Duodenal mucosa (tissue), 2 donors: ENCODE data around the gene ZXDC.

Source experiments
- H3K27ac ChIP-seq: one replicate; pipeline ENCODE4 v1.7.0; 2013; ENCODE audit warnings: low read depth, low read length
- H3K27me3 ChIP-seq, 2 donors: one replicate each; pipeline ENCODE4 v1.7.0; 2013; ENCODE audit warnings: low read length in 2 of 2, control low read depth in 1 of 2; ENCODE audit not compliant: insufficient read depth in 2 of 2, control insufficient read depth in 1 of 2
- H3K36me3 ChIP-seq, 2 donors: one replicate each; pipeline ENCODE4 v1.7.0; 2013; ENCODE audit warnings: low read length in 2 of 2, control low read depth in 1 of 2; ENCODE audit not compliant: insufficient read depth in 2 of 2, control insufficient read depth in 1 of 2
- H3K4me1 ChIP-seq, 2 donors: one replicate each; pipeline ENCODE4 v1.7.0; 2013; ENCODE audit warnings: low read length in 2 of 2, control low read depth in 1 of 2; ENCODE audit not compliant: insufficient read depth in 2 of 2, control insufficient read depth in 1 of 2
- H3K4me3 ChIP-seq, 2 donors: one replicate each; pipeline ENCODE4 v1.7.0; 2013; ENCODE audit warnings: low read length in 2 of 2, low read depth in 1 of 2
- H3K9ac ChIP-seq, 2 donors: one replicate each; pipeline ENCODE4 v1.7.0; 2013; ENCODE audit warnings: low read length in 2 of 2, low read depth in 1 of 2
- H3K9me3 ChIP-seq, 2 donors: one replicate each; pipeline ENCODE4 v1.7.0; 2013; ENCODE audit warnings: low read length in 2 of 2, control low read depth in 1 of 2; ENCODE audit not compliant: control insufficient read depth in 1 of 2

The ZXDC gene

GRCh38 chr3:126473292-126474168, 2.2 kb downstream of the ZXDC start:
- peaks cover 27 to 37% of the 10 kb centered on the region in 2 donors for H3K36me3 ChIP-seq
- H3K4me3 ChIP-seq, result peak overlapping the region; percentile 50 to 55
- no peaks in the 10 kb centered on the region for H3K9me3 ChIP-seq
- peaks cover 27 to 40% of the 10 kb centered on the region in 2 donors for H3K4me1 ChIP-seq
- H3K27me3 ChIP-seq, result no peaks in the 10 kb centered on the region
- no peak overlapping the region for H3K27ac ChIP-seq
- H3K9ac ChIP-seq, result peak overlapping the region; percentile 22 to 36

- peaks cover 31 to 47% of the 10 kb centered on the region in 2 donors for H3K36me3 ChIP-seq
- H3K4me1 ChIP-seq, result peaks cover 27 to 40% of the 10 kb centered on the region in 2 donors
- peak overlapping the region; percentile 2 for H3K27ac ChIP-seq
- no peaks in the 10 kb centered on the region for H3K27me3 ChIP-seq
- H3K9ac ChIP-seq, result peak overlapping the region; percentile 22 to 27
- peak overlapping the region; percentile 50 to 55 for H3K4me3 ChIP-seq
- no peaks in the 10 kb centered on the region for H3K9me3 ChIP-seq
Observed at GRCh38 chr3:126472277-126473006, 3.2 kb downstream of the ZXDC start.

GRCh38 chr3:126469479-126469878, 6.2 kb downstream of the ZXDC start:
- no peaks in the 10 kb centered on the region for H3K9me3 ChIP-seq
- H3K27ac ChIP-seq, result no peak overlapping the region
- H3K27me3 ChIP-seq, result no peaks in the 10 kb centered on the region
- H3K4me3 ChIP-seq, result no peak overlapping the region
- H3K9ac ChIP-seq, result no peak overlapping the region
- H3K36me3 ChIP-seq, result peaks cover 48 to 77% of the 10 kb centered on the region in 2 donors
- H3K4me1 ChIP-seq, result peaks cover 23 to 30% of the 10 kb centered on the region in 2 donors

GRCh38 chr3:126468028-126468891, 7.4 kb downstream of the ZXDC start:
- Histone ChIP-seq H3K4me1 (peaks cover 16 to 20% of the 10 kb centered on the region in 2 donors), H3K9ac (no peak overlapping the region), H3K9me3 (no peaks in the 10 kb centered on the region), H3K27me3 (no peaks in the 10 kb centered on the region), H3K36me3 (peaks cover 53 to 85% of the 10 kb centered on the region in 2 donors), H3K27ac (no peak overlapping the region), H3K4me3 (no peak overlapping the region)

- Histone ChIP-seq H3K36me3 (peaks cover 53 to 88% of the 10 kb centered on the region in 2 donors), H3K27ac (no peak overlapping the region), H3K4me1 (peaks cover 9 to 13% of the 10 kb centered on the region in 2 donors)
Observed at GRCh38 chr3:126467611-126467955, 8.1 kb downstream of the ZXDC start.

GRCh38 chr3:126466886-126467610, 8.6 kb downstream of the ZXDC start:
- Histone ChIP-seq H3K9me3 (no peaks in the 10 kb centered on the region), H3K4me3 (no peak overlapping the region), H3K4me1 (peaks cover 4 to 8% of the 10 kb centered on the region in 2 donors), H3K27ac (no peak overlapping the region), H3K36me3 (peaks cover 58 to 91% of the 10 kb centered on the region in 2 donors), H3K27me3 (no peaks in the 10 kb centered on the region), H3K9ac (no peak overlapping the region)

More at GRCh38 chr3:126467611-126467955, 8.1 kb downstream of the ZXDC start:
- Histone ChIP-seq H3K9me3 (no peaks in the 10 kb centered on the region), H3K9ac (no peak overlapping the region), H3K27me3 (no peaks in the 10 kb centered on the region), H3K4me3 (no peak overlapping the region)

- Histone ChIP-seq H3K27ac (no peak overlapping the region), H3K4me3 (no peak overlapping the region), H3K9me3 (no peaks in the 10 kb centered on the region), H3K27me3 (no peaks in the 10 kb centered on the region), H3K4me1 (no peaks in the 10 kb centered on the region), H3K9ac (no peak overlapping the region), H3K36me3 (peaks cover 63 to 92% of the 10 kb centered on the region in 2 donors)
Observed at GRCh38 chr3:126465928-126466544, 9.7 kb downstream of the ZXDC start.

GRCh38 chr3:126464997-126465396, 10.7 kb downstream of the ZXDC start:
- Histone ChIP-seq H3K27ac (no peak overlapping the region), H3K9ac (no peak overlapping the region)

GRCh38 chr3:126464494-126464893, 11.2 kb downstream of the ZXDC start:
- Histone ChIP-seq H3K36me3 (peaks cover 57 to 90% of the 10 kb centered on the region in 2 donors), H3K9ac (no peak overlapping the region), H3K9me3 (no peaks in the 10 kb centered on the region), H3K27me3 (no peaks in the 10 kb centered on the region), H3K27ac (no peak overlapping the region), H3K4me1 (no peaks in the 10 kb centered on the region), H3K4me3 (no peak overlapping the region)

More at GRCh38 chr3:126464997-126465396, 10.7 kb downstream of the ZXDC start:
- Histone ChIP-seq H3K4me1 (no peaks in the 10 kb centered on the region), H3K27me3 (no peaks in the 10 kb centered on the region), H3K36me3 (peaks cover 60 to 90% of the 10 kb centered on the region in 2 donors), H3K4me3 (no peak overlapping the region), H3K9me3 (no peaks in the 10 kb centered on the region)
